HG03196 (cell line): ENCODE results near the gene MOB2.

Source experiments
- ATAC-seq: cut with Tn5 transposase; IDR thresholded peaks from one replicate; pipeline ENCODE4 v1.9.1; 2021; ENCODE audit not compliant: unreplicated experiment

Gene MOB2

DNA sequence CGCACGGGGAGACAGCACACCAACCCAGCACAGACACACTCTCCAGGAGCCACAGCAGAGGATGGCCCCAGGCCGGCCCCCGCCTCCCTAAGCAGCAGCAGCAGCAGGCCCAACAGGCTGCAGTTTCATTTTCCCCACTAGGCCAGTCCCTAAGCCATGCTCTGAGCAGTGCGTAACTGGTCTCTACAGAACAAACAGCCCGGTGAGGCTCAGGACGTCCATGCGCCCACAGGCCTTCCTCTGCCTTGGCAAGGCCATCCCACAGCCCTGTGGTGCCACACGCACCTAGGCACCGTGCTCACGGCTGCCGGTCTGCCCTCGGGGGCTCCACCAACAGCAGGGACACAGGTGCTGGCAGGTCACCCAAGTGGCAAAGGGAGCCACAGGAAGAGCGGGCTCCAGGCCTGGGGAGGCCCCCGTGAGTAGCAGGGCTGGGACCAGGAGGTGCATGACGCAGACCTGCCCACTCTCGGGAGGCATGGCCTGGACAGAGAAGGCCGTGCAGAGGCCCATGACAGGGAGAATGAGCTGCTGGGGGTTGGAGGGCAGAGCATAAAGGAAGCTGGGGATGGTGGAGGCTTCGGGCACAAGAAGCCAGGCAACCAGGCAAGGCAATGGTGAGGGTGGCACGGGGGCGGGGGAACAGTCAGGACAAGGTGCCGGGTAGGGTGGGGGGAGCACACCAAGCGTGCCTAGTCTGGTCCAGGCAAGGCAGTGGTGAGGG is 1.4 kb upstream of the MOB2 start:
- no peak for ATAC-seq

GRCh38 chr11:1487091-1487850 is 692 bp upstream of the MOB2 start:
- ATAC-seq, result no peak

- no peak for ATAC-seq
Measured at GRCh38 chr11:1485504-1485885, 1.1 kb downstream of the MOB2 start.

GRCh38 chr11:1484695-1485503 is 1.7 kb downstream of the MOB2 start:
- no peak for ATAC-seq

GRCh38 chr11:1484061-1484671 is 2.4 kb downstream of the MOB2 start:
- no peak for ATAC-seq

GRCh38 chr11:1483445-1483961 is 3.1 kb downstream of the MOB2 start:
- no peak for ATAC-seq

DNA sequence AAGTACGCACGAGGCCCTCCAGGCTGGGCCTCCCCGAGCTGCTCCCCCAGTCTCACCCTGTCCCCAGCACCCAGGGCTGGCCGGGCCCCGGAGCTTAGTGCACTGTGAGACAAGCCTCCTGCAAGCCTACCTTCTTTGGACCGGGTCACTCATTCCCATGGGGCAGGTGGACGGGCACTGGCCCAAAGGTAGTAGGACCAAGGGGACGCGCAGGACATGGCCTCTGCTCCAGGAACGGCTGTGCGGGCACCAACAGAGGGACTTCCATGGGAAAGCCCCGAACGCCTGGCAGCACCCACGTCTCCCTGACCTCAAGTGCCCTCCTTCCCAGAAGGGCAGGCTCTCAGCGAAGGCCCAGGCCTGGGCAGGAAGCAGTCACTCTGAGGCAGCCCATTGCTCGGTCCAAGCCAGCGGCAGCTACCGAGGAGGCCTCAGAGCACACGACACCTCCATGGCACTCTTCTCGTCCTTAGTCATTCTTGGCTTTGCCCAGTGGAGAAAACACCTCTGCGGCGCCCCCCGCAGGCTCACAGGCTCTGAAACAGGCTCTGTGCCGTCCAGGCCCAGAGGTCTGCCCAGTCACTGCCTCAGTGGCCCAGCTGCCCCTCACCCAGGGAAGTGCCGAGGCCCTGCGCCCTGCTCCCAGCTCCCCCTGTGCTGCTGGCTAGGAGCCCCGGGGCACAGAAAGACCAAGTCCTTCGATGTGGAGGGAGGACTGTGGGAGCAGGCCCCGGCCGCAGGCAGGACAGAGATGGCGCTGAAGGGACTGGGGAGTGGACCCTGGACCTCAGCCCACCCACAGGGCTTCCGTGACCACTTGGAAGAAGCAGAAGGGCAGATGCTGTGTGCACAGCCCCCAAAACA is 3.8 kb downstream of the MOB2 start:
- ATAC-seq, result no peak

GRCh38 chr11:1481861-1482441 is 4.6 kb downstream of the MOB2 start:
- no peak for ATAC-seq

DNA sequence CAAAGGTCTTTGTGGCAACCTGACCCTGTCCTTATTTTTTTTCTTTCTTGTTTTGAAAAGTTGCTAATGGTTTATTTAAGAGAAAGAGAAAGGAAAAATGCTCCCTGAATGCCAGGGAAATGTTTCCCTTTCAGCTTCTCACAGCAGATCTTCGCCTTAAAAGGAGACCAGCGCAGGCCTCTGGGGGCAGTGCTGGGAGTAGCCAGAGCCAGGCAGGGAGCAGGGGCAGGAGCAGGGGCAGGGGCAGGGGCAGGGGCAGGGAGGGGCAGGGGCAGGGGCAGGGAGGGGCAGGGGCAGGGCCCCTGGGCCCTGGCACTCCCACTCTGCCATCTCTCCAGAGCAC is 5.1 kb downstream of the MOB2 start:
- no peak for ATAC-seq

- ATAC-seq, result no peak
Measured at GRCh38 chr11:1480555-1481482, 5.8 kb downstream of the MOB2 start.

- no peak for ATAC-seq
Measured at GRCh38 chr11:1480191-1480554, 6.4 kb downstream of the MOB2 start.

- ATAC-seq, result no peak
Measured at GRCh38 chr11:1479678-1480118, 6.9 kb downstream of the MOB2 start.

GRCh38 chr11:1479006-1479677 is 7.4 kb downstream of the MOB2 start:
- ATAC-seq, result no peak

- no peak for ATAC-seq
Measured at GRCh38 chr11:1478544-1478943, 8.0 kb downstream of the MOB2 start.

GRCh38 chr11:1478011-1478410 is 8.6 kb downstream of the MOB2 start:
- no peak for ATAC-seq

DNA sequence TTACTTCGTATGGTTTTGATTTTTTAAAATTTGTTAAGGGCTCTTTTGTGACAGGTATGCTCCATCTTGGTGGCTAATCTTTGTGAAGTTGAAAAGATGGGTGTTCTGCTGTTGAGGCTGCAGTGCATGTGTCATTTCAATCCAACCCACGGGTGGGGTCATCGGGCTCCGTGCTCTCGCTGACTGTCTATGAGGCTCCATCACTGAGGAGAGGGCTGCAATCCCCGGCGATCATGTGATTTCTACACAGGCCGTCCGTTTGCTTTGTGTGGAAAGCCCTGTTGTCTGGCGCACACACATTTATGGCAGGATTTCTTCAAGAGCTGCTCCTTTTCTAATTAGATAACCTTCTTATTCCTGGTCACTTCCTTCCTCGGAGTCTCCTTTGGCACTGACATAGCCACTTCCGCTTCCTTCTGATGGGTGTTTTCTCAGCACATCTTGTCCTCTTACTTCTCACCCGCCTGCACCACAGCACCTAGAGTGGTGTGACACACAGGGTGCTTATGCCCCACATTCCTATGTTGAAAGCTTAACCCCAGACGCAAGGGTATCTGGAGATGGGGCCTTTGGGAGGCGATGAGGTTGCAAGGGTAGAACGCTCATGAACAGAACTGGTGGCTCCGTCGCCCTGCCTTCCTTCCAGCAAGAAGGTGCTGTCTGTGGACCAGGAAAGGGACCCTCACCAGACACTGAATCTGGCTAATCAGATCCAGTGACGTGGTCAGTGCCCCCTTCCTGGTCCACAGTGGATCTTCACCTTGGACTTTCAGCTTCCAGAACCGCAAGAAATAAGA is 9.4 kb downstream of the MOB2 start:
- ATAC-seq, result no peak

GRCh38 chr11:1475841-1476240 is 10.7 kb downstream of the MOB2 start:
- no peak for ATAC-seq

DNA sequence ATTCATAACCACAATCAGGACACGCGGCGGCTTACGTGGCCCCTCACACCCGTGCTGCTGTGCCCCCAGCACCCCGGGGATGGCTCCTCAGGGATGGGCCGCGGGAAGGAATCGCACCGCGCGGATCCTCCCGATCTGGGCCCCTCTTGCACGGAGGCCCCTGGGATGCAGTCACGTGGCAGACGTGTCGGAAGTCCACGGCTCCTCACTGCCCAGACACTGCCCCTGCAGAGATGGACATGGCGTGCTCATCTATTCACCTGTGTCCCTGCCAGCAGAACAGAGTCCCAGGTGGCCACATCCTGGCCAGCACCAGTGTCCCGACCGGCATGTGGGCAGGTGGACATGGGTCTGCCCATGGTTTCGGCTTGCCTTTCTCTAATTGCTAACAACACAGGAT is 12.8 kb downstream of the MOB2 start:
- ATAC-seq, result no peak
